ENCODE data around the gene ROCK2. TPM values are rescaled to one million over a fixed set of nuclear protein-coding genes. Genes with fewer than 3 reads are reported as not detected.
"Not testable (repeated sequence)": the region's sequence is repeated elsewhere in the genome, so short reads cannot be mapped to it uniquely, and the experiment has no call there.

The ROCK2 gene
- total and polyA plus RNA-seq, 9 of the 15 experiments (the other 6 are each of a cell fraction or from before 2014, with no cell fraction given), result 4.9 to 30.6 (median 14.3) TPM

DNA sequence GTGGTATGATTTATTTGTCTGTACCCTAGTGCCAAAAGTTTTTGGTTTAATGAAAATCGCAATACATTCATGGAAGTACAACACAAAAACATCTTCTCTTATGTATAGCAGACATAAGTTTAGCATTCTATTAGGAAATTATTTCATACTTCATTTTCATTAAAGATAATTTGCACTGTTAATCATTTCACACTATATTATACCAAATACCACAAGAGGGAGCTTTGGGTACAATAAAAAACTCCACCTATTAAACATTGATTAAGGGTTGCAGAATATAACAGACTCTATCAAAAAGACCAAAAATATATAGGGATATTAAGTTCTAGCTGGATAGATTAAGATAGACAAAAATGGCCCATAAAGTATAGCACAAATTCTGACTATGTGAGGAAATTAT lies 110.1 kb downstream of the ROCK2 start (continued):
- TF ChIP-seq TCF7L2 (IDR thresholded peaks at IDR 0.05; ENCODE audit: low read depth, low read length) (no peak), RAD21 (CRISPR knock-in tag; conservative IDR thresholded peaks at IDR 0.05 in 1 of 2, IDR thresholded peaks at IDR 0.05 in 1 of 2) (peak; percentile 64 to 75), EP400 (IDR thresholded peaks at IDR 0.05) (0 out of 2 replicates have a peak, but pooled peaks have one; percentile 17)

- H3K27me3 ChIP-seq (ENCODE audit: control insufficient read depth in 2 of 2, insufficient read depth in 2 of 2, low read length in 2 of 2); H3K9me1 ChIP-seq (ENCODE audit: control insufficient read depth, insufficient read depth, low read length); FAIRE-seq; H3K4me3 ChIP-seq; DNase-seq (ENCODE audit: extremely low read depth in 1 of 4, low spot score in 3 of 4); H3K9ac ChIP-seq (ENCODE audit: insufficient read depth in 1 of 2, low read depth in 2 of 2, low read length in 2 of 2); ATAC-seq; H3K36me3 ChIP-seq (ENCODE audit: control insufficient read depth, insufficient read depth, low read length); H3K27ac ChIP-seq (ENCODE audit: extremely low read depth, low read depth, low read length); H3K79me2 ChIP-seq (ENCODE audit: control insufficient read depth, insufficient read depth, low read length); H3K4me1 ChIP-seq (replicated peaks in 1 of 2; ENCODE audit: control insufficient read depth in 2 of 2, insufficient read depth in 2 of 2, low read length in 2 of 2); BruUV-seq (replicated peaks); H3K4me2 ChIP-seq (ENCODE audit: insufficient read depth, low read length); H2AFZ ChIP-seq (ENCODE audit: low read depth, low read length); CTCF ChIA-PET (ENCODE audit: low intra/inter-chr PET ratio); H4K20me1 ChIP-seq (replicated peaks; ENCODE audit: control insufficient read depth, insufficient read depth, low read length); H3K9me3 ChIP-seq (replicated peaks; ENCODE audit: control insufficient read depth, insufficient read depth, low read depth, low read length): not testable (repeated sequence)
- in situ Hi-C loops (cut with MboI), result loop anchor here (25.0 kb wide), 1 partner anchor 181 kb away; no protein-coding TSS in a partner anchor
- POLR2A ChIA-PET, result interaction anchor here (0.8 kb wide), 1 partner anchor 11 kb away, joined by 3 read pairs; no protein-coding TSS in a partner anchor
- 93% methylated on average over 11 of the region's 11 CpGs for WGBS (ENCODE audit: insufficient coverage, low coverage, missing lambda C conversion rate)
- intact Hi-C loops (cut with micrococcal nuclease), result loop anchor here (5.0 to 10.0 kb wide), 2 partner anchors 91 to 96 kb away; a partner anchor contains a TSS
Observed at GRCh38 chr2:11231193-11231592, 113.2 kb downstream of the ROCK2 start.
